GM23248 (cell line): ENCODE data around the gene PHOSPHO2.

Experiments
- EZH2 ChIP-seq: fragments of 200-600 bp; sonication (generic); IDR thresholded peaks from 2 replicates; pipeline ENCODE4 v1.6.1; 2018; ENCODE audit warnings: antibody characterized with exemption, mild to moderate bottlenecking; ENCODE audit not compliant: insufficient read depth, poor library complexity, severe bottlenecking
- EZH2phosphoT487 ChIP-seq: fragments of 200-600 bp; sonication (generic); IDR thresholded peaks from 2 replicates; pipeline ENCODE4 v1.6.1; 2018; ENCODE audit warnings: antibody characterized with exemption, moderate library complexity, mild to moderate bottlenecking, low read depth; ENCODE audit not compliant: insufficient read depth

- TF ChIP-seq EZH2phosphoT487 (no peak), EZH2 (no peak)
These were observed 38.1 kb upstream of the PHOSPHO2 start for GRCh38 chr2:169656164-169656563.
